WTC11 (cell line): ENCODE data around the gene CASKIN1. TPM values are rescaled to one million over a fixed set of nuclear protein-coding genes. Genes with fewer than 3 reads are reported as not detected.

Source experiments
- ARID4B ChIP-seq: sonication (generic); formaldehyde crosslinking; IDR thresholded peaks from 2 replicates; pipeline ENCODE4 v1.8.0; 2023; ENCODE audit warnings: missing genetic modification reagents, mild to moderate bottlenecking, borderline replicate concordance
- CBFB ChIP-seq: sonication (generic); formaldehyde crosslinking; IDR thresholded peaks from 2 replicates; pipeline ENCODE4 v1.8.1; 2022; ENCODE audit warnings: mild to moderate bottlenecking, low read depth, missing genetic modification reagents
- CREB1 ChIP-seq: sonication (generic); formaldehyde crosslinking; IDR thresholded peaks from 2 replicates; pipeline ENCODE4 v1.8.0; 2023; ENCODE audit warnings: mild to moderate bottlenecking, missing genetic modification reagents
- CREM ChIP-seq: sonication (generic); formaldehyde crosslinking; IDR thresholded peaks from 2 replicates; pipeline ENCODE4 v1.8.1; 2022; ENCODE audit warnings: mild to moderate bottlenecking, missing genetic modification reagents, moderate library complexity
- ELF4 ChIP-seq: sonication (generic); formaldehyde crosslinking; IDR thresholded peaks from 2 replicates; pipeline ENCODE4 v1.8.1; 2022; ENCODE audit warnings: low read depth, mild to moderate bottlenecking, moderate library complexity, missing genetic modification reagents
- EMX1 ChIP-seq: fragments of 250-450 bp; sonication (Bioruptor Pico); IDR thresholded peaks from 2 replicates; pipeline ENCODE4 v1.8.0; 2021; ENCODE audit warnings: mild to moderate bottlenecking
- ESRRA ChIP-seq: sonication (generic); formaldehyde crosslinking; IDR thresholded peaks from 2 replicates; pipeline ENCODE4 v1.8.1; 2022; ENCODE audit warnings: mild to moderate bottlenecking, missing genetic modification reagents, borderline replicate concordance
- ETV6 ChIP-seq: sonication (generic); formaldehyde crosslinking; IDR thresholded peaks from 2 replicates; pipeline ENCODE4 v1.8.1; 2022; ENCODE audit warnings: mild to moderate bottlenecking, missing genetic modification reagents
- FOXJ3 ChIP-seq: sonication (generic); formaldehyde crosslinking; IDR thresholded peaks from 2 replicates; pipeline ENCODE4 v1.9.0; 2021; ENCODE audit warnings: missing genetic modification reagents, mild to moderate bottlenecking, borderline replicate concordance
- FOXK1 ChIP-seq: sonication (generic); formaldehyde crosslinking; IDR thresholded peaks from 2 replicates; pipeline ENCODE4 v1.8.0; 2022; ENCODE audit warnings: mild to moderate bottlenecking, moderate library complexity, missing genetic modification reagents
- FOXP1 ChIP-seq: sonication (generic); formaldehyde crosslinking; IDR thresholded peaks from 2 replicates; pipeline ENCODE4 v1.8.0; 2022; ENCODE audit warnings: missing genetic modification reagents, mild to moderate bottlenecking, moderate library complexity, borderline replicate concordance
- FOXP4 ChIP-seq: sonication (generic); formaldehyde crosslinking; IDR thresholded peaks from 2 replicates; pipeline ENCODE4 v1.8.0; 2022; ENCODE audit warnings: mild to moderate bottlenecking, missing genetic modification reagents
- HMGXB4 ChIP-seq: sonication (generic); formaldehyde crosslinking; IDR thresholded peaks from 2 replicates; pipeline ENCODE4 v1.8.1; 2023; ENCODE audit warnings: mild to moderate bottlenecking, moderate library complexity, missing genetic modification reagents
- MXD4 ChIP-seq: fragments of 250-450 bp; sonication (Bioruptor Pico); IDR thresholded peaks from 2 replicates; pipeline ENCODE4 v1.8.0; 2021; ENCODE audit warnings: mild to moderate bottlenecking, moderate library complexity, borderline replicate concordance
- NFE2L1 ChIP-seq: sonication (generic); formaldehyde crosslinking; IDR thresholded peaks from 2 replicates; pipeline ENCODE4 v1.8.1; 2023; ENCODE audit warnings: missing genetic modification reagents
- NR1H2 ChIP-seq: sonication (generic); formaldehyde crosslinking; IDR thresholded peaks from 2 replicates; pipeline ENCODE4 v1.9.0; 2021; ENCODE audit warnings: mild to moderate bottlenecking, moderate library complexity, missing genetic modification reagents
- NR2C2 ChIP-seq: sonication (generic); formaldehyde crosslinking; IDR thresholded peaks from 2 replicates; pipeline ENCODE4 v1.8.0; 2022; ENCODE audit warnings: mild to moderate bottlenecking, missing genetic modification reagents
- PRRX2 ChIP-seq: fragments of 250-450 bp; sonication (Bioruptor Pico); IDR thresholded peaks from 2 replicates; pipeline ENCODE4 v1.8.0; 2021; ENCODE audit warnings: mild to moderate bottlenecking
- SMAD4 ChIP-seq: sonication (generic); formaldehyde crosslinking; IDR thresholded peaks from 2 replicates; pipeline ENCODE4 v1.8.0; 2022; ENCODE audit warnings: mild to moderate bottlenecking, missing genetic modification reagents
- STAT6 ChIP-seq: sonication (generic); formaldehyde crosslinking; conservative IDR thresholded peaks from 2 replicates; pipeline ENCODE4 v1.8.1; 2023; ENCODE audit warnings: mild to moderate bottlenecking, low read depth, missing genetic modification reagents, moderate library complexity
- TCF7 ChIP-seq: sonication (generic); formaldehyde crosslinking; IDR thresholded peaks from 2 replicates; pipeline ENCODE4 v1.8.0; 2022; ENCODE audit warnings: mild to moderate bottlenecking, low read depth, missing genetic modification reagents, moderate library complexity
- ZBTB21 ChIP-seq: sonication (generic); formaldehyde crosslinking; IDR thresholded peaks from 2 replicates; pipeline ENCODE4 v1.8.1; 2023; ENCODE audit warnings: mild to moderate bottlenecking, missing genetic modification reagents, borderline replicate concordance
- ZNF138 ChIP-seq: sonication (generic); formaldehyde crosslinking; conservative IDR thresholded peaks from 2 replicates; pipeline ENCODE4 v1.8.1; 2022; ENCODE audit warnings: mild to moderate bottlenecking, moderate library complexity, missing genetic modification reagents
- ZNF219 ChIP-seq: sonication (generic); formaldehyde crosslinking; IDR thresholded peaks from 2 replicates; pipeline ENCODE4 v1.8.0; 2023; ENCODE audit warnings: missing genetic modification reagents, mild to moderate bottlenecking, borderline replicate concordance
- ZNF425 ChIP-seq: fragments of 250-450 bp; sonication (Bioruptor Pico); conservative IDR thresholded peaks from 2 replicates; pipeline ENCODE4 v1.9.0; 2021; ENCODE audit warnings: mild to moderate bottlenecking
- ZNF671 ChIP-seq: fragments of 250-450 bp; sonication (Bioruptor Pico); IDR thresholded peaks from 2 replicates; pipeline ENCODE4 v1.8.0; 2021; ENCODE audit warnings: mild to moderate bottlenecking
- total RNA-seq: library from RNA; stranded (reverse); gene quantifications from 3 replicates; pipeline ENCODE4 v1.2.3, GENCODE V29; 2021

The CASKIN1 gene
- total RNA-seq, 1 experiment from 2014 or later = 9.4 TPM

- TF ChIP-seq MXD4 = no peak
- no peak; the same call in 1 of the 2 replicates for TF ChIP-seq FOXP4 (CRISPR knock-in tag)
- TF ChIP-seq TCF7 (CRISPR knock-in tag) = no peak
- TF ChIP-seq NR1H2 (CRISPR knock-in tag) = no peak
- no peak for TF ChIP-seq NR2C2
- TF ChIP-seq ELF4 (CRISPR knock-in tag) = no peak
- 0 out of 2 replicates have a peak, but pooled peaks have one; percentile 40 for TF ChIP-seq NFE2L1
- no peak for TF ChIP-seq ZBTB21
- TF ChIP-seq ZNF425 = peak; percentile 66; the same call in 1 of the 2 replicates
- peak; percentile 74 for TF ChIP-seq ZNF138
- peak; percentile 89 for TF ChIP-seq EMX1 (CRISPR knock-in tag)
- TF ChIP-seq CBFB (CRISPR knock-in tag) = no peak
- TF ChIP-seq FOXP1 (CRISPR knock-in tag) = peak; percentile 27; the same call in 1 of the 2 replicates
- TF ChIP-seq HMGXB4 = no peak; the same call in 1 of the 2 replicates
- peak; percentile 35; the same call in 1 of the 2 replicates for TF ChIP-seq ESRRA (CRISPR knock-in tag)
- TF ChIP-seq CREB1 (CRISPR knock-in tag) = no peak
- peak; percentile 50; the same call in 1 of the 2 replicates for TF ChIP-seq ARID4B (CRISPR knock-in tag)
- TF ChIP-seq FOXK1 (CRISPR knock-in tag) = peak; percentile 49; the same call in 1 of the 2 replicates
- TF ChIP-seq ZNF671 (CRISPR knock-in tag) = peak; percentile 90
- TF ChIP-seq FOXJ3 (CRISPR knock-in tag) = no peak
- TF ChIP-seq STAT6 = no peak
- no peak for TF ChIP-seq SMAD4 (CRISPR knock-in tag)
- peak; percentile 91 for TF ChIP-seq PRRX2
- peak; percentile 39; the same call in 1 of the 2 replicates for TF ChIP-seq CREM (CRISPR knock-in tag)
- 0 out of 2 replicates have a peak, but pooled peaks have one; percentile 18 for TF ChIP-seq ZNF219
- TF ChIP-seq ETV6 (CRISPR knock-in tag) = peak; percentile 54
These were observed 45.8 kb downstream of the CASKIN1 start (continued) for GRCh38 chr16:2150418-2151187.
